8988T (cell line): ENCODE data around the gene SLC25A14.
"Not testable (repeated sequence)": the region's sequence is repeated elsewhere in the genome, so short reads cannot be mapped to it uniquely, and the experiment has no call there.

ENCODE experiments used
- DNase-seq: peaks from one replicate; pipeline ENCODE4 v3.0.0; 2011

SLC25A14 gene, protein sequence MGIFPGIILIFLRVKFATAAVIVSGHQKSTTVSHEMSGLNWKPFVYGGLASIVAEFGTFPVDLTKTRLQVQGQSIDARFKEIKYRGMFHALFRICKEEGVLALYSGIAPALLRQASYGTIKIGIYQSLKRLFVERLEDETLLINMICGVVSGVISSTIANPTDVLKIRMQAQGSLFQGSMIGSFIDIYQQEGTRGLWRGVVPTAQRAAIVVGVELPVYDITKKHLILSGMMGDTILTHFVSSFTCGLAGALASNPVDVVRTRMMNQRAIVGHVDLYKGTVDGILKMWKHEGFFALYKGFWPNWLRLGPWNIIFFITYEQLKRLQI

DNA sequence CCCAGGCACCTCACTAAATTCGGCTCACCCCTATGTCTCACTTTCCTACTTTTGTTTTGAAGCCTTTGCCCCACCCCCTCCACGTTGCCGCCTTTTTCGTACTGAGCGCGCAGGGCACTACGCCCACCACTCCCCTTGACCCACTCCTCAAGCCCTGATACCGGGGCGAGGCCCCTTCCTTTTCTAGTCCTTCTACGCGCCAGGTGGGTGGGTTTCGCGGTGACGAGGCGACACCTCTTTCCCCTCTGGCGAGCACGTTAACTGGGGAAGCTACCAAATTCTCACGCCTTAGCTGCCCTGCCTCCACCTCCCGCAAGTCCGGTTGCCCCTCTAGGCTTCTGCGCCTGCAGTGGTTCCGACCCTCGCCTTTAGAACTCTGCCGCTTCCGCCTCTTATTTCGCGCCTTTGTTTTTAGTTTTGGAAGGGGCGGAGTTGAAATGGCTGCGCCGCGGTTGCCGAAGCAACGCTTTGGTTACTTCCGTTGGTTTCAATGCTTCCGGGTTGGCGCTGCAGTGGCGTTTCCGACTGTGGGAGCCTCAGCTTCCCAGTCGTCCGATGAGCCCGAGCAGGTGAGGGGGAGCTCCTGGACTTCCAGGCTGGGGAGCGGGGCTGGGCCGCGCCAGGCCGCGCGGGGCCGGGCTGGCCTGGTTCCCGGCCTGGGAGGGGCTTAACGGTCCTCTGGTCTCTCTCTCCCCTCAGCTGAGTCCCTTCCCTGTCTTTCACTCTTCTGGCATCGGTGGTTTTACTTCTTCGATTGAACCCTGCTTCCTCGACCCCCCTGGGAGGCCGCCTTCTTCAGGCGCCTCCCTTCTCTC is at the start of gene SLC25A14:
TSS of gene SLC25A14 (plus strand) at position 512 of the 815 bp plus-strand sequence. CDS start 360 bp downstream, outside the sequence.
- no peak for DNase-seq

DNA sequence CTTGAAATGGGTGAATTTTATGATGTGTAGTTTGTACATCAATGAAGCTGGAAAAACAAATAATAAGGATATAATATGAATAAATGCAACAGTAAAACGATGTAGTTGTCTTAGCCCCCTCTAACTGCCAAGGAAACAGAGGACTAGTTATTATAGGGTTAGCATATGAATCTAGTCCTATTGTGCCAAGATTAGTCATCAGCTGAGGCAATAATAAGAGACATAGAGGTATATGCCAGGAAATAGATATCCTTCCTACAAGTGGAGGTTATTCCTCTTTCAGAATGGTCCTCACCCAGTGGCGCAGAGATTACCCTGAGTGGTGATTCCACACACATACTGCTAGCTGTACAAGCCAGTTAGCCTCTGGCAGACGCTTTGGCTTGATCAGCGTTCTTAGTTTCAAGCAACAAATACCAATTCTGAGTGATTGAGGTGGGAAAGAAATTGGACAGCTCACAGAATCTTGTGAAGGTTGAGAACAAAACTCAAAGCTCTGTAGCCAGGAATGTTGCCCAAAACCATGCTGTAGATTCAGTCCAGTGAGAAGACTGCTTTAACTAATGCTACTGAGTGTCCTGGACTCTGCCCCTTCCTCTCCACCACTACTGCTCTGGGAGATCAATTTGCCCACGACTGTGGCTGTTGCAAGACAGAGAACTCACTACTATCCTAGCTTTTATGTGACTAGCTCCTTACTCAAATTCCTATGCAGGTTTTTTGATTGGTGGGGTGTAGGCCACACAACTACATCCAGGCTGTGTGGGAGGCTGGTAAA is 44.0 kb upstream of the SLC25A14 start:
- DNase-seq, result no peak

DNA sequence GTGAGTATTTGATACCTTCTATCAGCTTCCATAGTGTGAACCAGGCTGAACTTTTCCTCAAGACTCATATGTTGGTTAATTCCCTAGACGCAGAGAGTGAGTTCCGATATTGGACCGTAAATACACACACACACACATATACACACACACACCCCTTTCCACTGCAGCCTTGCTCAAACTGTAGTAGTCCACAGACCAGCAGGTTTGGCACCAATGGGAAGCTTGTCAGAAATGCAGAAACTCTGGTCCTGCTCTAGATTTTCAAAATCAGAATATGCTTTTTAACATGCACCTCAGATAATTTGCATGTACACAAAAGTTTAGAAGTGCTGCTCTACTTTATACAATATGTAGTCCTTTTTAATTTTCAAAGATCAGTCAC is 43.4 kb upstream of the SLC25A14 start:
- no peak for DNase-seq

DNA sequence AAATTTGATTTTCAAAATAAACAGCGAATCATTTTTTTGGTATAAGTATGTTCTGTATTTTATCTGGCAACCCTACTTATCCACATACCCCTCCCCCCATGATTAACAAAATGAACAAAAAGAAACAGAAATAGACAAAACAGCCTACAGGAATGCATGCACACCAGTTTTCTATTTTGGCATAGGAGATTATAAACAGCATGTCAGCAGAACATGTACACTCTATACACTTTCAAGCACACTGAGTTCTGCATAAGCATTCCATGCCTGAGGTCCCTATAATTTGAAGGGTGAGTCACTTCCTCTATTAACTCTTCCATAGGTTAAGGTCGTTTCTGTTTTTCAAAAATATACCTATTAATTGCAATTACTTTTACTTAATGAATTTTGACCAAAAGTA is 43.0 kb upstream of the SLC25A14 start:
- no peak for DNase-seq

DNA sequence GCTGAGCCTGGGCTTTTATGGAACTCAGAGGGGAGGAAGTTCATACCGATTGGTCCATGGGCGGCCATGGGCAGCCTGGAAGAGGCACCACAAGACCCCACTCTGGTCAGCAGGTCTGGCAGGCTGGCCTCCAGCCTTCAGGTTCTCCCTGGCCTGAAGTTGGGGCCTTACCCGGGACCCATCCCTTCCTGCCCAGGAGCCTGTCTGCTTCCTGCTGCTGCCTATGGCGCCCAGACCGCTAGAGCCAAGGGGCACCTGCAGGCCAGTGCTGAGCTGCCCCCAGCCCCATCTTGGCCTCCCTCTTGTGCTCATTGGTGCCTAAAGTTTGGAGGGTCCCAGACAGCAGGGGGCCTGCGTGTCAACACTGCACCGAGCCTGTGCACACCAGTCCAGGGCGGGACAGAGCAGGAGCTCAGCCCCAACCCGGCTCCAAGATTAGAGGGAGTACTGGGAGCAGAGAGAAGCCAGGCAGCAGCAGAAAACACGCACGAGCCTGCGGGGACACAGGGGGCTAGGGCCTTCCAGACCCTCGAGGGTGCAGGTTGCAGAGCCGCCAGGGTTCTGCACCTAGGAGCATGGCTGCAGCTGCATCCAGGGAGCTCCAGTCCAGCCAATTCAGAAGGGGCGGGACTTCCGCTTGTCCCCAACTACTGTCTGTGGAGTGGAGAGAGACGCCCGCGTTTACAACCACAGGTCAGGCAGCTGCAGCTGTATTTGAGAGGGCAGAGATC is 40.3 kb upstream of the SLC25A14 start:
- no peak for DNase-seq

DNA sequence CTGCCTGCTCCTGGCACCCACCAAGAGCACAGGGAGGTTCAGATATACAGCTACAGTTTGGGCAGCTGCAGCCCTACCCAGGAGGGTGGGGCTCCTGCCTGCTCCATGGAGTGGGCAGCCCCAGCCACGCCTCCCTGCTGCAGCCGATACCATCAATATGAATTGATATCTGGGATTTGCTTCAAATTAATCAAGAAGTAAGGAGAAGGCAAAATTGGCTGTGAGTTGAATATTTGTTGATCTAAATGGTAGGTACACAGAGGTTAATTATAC is 39.8 kb upstream of the SLC25A14 start:
- no peak for DNase-seq

DNA sequence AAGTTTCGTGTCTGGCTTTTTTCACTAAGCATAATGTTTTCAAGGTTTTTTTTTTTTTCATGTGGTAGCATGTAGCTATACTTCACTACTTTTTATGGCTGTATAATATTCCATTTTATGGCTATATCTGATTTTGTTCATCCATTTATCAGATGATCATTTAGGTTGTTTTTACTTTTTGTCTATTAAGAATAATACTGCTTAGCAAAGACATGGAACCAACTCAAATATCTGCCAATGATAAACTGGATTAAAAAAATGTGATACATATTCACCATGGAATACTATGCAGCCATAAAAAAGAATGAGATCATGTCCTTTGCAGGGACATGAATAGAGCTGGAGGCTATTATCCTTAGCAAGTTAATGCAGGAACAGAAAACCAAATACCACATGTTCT is 38.3 kb upstream of the SLC25A14 start:
- DNase-seq, result no peak

DNA sequence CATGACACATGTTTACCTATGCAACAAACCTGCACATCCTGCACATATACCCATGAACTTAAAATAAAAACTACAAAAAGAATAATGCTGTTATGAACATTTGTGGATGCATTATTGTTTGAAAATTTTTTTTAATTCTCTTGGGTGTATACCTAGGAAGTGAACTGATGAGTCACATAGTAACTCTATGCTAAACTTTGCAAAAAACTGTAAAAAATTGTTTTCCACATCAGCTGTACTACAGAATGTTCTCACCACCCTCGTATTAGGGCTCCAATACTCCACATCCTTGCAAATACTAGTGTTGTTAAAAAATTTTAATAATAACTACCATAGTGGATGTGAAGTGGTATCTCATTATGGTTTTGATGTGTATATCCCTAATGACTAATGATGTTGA is 37.7 kb upstream of the SLC25A14 start:
- no peak for DNase-seq

DNA sequence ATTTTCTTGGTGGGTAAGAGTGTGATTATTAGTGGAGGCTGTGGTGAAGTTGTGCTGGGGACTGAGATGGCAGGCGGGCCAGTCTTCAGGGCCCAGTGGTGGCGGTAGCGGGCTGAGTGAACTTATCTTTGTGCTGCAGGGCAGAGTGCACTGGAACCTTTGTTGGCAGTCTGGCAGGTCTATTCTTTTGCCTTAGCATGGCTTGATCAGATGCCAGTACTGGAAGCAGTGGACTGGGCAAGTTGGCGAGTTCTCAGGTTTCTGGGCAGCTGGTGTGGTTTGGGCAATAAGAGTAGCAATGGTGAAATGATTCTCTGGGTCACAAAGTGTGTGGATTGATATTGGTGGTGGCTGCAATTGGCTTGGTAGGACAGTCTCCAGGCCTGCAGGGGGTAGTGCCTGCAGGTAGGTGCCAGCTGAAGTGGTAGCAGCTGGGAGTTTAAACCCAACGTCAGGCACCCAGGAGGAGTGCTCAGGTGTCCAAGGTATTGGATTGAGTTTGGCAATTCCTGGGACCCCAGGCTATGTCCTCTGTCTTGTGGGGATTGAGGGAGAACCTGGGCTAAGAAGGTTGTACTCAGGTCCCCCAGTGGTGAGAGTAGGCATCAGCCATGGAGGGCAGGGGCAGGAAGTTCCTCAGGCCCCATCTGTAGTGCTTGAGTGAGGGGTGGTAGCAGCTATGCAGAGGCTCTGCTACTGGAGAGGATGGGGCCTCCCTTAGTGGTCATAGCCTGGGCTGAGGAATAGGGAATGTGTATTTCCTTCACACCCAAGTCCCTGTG is 34.9 kb upstream of the SLC25A14 start:
- no peak for DNase-seq

DNA sequence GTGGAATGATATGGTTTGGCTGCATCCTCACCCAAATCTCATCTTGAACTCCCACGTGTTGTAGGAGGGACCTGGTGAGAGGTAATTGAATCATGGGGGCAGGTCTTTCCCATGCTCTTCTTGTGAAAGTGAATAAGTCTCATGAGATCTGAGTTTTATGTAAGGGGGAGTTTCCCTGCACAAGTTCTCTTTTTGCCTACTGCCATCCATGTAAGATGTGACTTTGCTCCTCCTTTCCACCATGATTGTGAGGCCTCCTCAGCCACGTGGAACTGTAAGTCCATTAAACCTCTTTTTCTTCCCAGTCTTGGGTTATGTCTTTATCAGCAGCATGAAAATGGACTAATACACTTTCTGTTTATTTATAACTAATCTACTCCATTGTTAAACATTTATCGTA is 19.8 kb upstream of the SLC25A14 start:
- DNase-seq, result not testable (repeated sequence)

DNA sequence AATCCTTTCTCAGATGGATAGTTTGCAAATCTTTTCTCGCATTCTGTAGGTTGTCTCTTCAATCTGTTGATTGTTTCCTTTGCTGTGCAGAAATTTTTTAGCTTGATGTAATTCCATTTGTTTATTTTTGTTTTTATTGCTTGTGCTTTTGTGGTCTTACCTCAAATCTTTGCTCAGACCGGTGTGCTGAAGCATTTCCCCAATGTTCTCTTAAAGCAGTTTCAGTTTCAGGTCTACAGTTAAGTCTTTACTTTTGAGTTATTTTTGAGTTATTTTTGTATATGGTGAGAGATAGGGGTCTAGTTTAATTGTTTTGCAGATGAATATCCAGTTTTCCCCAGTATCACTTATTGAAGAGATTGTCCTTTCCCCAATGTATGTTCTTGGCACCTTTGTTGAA is 18.2 kb upstream of the SLC25A14 start:
- DNase-seq, result no peak

DNA sequence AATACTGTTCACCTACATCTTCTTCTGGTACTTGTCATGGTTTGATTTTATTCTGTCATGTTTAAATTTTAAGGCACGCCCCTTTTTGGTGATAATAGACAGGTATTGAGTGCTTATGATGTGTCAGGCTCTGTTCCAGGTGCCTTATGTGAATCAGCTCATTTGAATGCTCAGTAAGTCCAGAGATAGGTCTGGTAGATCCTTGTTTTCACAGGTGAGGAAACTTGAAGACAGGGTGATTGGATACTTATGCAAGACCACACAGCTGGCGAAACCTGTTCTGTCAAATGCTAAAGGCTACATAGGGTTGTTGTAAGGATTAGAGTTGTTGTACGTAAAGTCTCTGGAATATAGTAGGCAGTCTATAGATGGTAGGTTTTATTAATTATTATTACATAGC is 9.6 kb upstream of the SLC25A14 start:
- no peak for DNase-seq

DNA sequence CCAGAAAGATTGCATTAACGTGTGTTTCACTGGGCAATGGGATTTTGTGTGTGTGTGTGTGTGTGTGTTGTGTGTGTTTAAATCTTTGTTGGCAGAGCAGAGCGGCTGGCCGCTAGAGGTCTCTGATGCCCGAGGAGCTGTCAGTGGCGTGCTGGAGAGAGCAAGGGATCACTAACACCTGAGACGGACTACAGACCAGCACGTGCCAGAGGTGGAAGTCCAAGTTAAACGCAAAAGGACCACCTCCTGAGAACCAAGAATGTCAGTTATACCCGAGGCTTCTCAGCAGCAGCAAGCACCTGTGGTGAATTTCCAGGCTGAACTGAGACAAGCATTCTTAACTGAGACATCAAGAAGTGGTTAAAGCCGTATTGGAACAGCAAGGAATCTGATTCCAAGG is 9.0 kb upstream of the SLC25A14 start:
- peak; percentile 28 for DNase-seq

DNA sequence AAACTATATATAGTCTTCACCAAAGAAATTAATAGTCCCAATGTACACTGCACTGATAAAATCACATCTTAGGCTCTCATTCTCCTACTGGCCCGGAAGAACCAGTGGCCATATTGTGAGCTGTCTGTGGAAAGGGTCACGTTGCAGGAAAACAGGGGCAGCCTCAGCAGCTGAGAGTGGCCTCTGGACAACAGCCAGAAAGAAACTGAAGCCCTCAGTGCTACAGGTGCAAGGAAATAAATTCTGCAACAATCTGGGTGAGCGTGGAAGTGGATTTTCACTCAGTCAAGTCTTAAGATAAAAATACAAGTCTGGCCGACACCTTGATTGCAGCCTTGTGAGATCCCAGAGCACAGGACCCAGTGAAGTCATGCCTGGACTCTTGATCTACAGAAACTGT is 3.2 kb upstream of the SLC25A14 start:
- DNase-seq, result no peak

DNA sequence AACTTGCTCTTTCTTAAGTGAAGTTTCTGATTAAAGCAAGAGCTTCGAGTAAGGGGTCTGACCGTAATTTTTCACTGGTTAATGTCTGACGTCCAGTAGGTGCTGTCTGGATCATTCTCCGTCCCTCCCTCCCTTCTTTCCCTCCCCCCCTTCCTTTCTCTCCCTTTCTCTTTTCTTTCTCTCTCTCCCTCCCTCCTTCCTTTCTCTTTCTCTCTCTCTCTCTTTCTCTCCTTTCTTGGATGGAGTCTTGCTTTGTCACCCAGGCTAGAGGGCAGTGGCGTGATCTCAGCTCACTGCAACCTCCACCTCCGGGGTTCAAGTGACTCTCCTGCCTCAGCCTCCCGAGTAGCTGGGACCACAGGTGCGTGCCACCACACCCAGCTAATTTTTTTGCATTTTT is 850 bp upstream of the SLC25A14 start:
- DNase-seq, result not testable (repeated sequence)

DNA sequence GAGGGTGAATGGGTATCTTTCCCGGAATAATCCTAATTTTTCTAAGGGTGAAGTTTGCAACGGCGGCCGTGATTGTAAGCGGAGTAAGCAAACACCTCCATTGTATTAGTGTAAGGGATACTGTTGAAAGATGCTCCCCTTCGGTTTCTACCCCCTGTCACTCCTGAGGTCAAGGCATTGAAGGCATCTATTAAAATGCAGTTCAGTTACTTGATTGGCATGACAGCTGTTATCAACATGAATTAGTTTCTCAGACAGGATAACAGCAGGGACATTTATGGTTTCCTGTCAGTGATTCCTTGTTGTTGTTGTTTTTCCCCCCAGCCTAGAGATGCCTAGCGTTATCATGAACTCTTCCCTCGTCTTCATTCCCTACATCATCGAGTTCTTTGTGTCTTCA is 552 bp downstream of the SLC25A14 start:
- DNase-seq, result no peak

DNA sequence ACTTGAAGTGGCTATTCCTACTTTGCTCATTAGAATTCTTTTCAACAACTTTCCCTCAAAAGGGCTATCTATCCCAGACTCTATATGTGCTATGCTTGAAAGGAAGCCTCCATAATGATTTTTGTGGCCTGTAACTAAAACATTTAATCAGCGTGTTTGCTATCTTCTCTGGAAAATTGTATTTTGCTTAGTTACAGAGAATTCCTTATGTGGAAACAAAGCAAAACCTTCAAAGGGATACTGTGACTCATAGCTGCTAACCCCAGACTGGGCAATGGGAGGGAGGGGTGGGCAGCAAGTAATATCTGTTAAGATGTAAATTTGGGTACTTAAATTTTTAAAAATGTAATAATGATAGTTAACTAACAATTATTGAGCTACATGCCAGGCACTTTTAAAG is 3.7 kb downstream of the SLC25A14 start:
- no peak for DNase-seq

DNA sequence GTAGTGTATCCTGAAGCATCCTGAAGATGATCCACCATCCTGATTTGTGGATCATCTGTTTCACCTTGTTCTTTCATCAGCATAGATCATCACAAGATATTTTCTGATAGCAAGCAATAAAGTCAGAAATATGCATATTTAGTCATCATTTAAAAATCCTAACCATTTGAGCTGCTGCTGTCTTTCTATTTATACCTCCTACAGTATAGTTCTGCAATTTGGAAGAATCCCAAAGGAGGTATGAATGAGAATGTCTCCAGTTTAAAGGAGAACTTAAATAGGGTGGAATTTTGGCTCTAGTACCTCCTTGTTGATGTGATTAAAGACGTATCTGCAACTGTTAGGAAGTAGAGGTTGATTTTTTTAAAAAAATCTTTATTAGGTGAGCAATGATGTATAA is 7.6 kb downstream of the SLC25A14 start:
- DNase-seq, result no peak

DNA sequence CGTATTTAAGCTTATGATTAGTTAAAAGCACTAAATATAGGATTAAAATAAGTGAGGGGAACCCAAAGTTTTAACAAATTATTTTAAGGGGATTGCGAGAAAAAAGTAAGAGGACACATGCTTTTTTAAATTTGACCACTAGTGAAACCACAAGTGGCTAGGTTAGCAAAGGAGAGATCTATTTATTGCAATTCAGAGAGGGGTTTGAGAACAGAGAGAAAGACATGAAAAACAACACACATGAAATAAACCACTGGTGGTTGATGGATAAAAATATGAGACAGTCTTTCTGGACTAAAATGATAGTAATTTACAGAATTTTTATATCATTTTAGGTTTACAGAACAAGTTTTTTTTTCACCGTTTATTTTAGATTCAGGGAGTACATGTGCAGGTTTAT is 11.8 kb downstream of the SLC25A14 start:
- DNase-seq, result no peak

DNA sequence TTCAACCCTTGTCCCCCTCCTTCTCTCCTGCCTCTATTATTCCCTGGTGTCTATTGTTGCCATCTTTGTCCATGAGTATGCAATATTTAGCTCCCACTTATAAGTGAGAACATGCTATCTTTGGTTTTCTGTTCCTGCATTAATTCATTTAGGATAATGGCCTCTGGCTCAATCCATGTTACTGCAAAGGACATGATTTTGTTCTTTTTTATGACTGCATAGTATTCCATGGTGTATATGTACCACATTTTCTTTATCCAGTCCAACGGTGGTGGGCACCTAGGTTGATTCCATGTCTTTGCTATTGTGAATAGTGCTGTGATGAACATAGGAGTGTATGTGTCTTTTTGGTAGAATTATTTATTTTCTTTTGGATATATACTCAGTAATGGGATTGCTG is 12.3 kb downstream of the SLC25A14 start:
- not testable (repeated sequence) for DNase-seq

DNA sequence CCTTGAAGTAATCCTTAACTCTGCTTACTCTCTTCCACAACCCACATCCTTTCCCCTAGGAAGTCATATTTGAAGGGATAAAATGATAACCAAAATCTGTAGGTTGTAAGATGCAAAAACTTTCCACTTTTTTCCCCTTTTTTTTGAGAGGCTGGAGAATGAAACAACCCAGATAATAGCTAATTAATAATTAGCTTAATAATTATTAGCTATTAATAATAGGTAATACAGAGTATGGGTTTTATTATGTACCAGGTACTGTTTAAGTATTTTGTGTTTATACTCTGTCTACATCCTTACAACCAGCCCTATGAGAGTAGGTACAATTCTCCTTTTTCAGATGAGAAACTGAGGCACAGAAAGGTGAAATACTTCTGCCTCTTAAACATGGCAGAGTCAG is 36.4 kb downstream of the SLC25A14 start:
- DNase-seq, result no peak

DNA sequence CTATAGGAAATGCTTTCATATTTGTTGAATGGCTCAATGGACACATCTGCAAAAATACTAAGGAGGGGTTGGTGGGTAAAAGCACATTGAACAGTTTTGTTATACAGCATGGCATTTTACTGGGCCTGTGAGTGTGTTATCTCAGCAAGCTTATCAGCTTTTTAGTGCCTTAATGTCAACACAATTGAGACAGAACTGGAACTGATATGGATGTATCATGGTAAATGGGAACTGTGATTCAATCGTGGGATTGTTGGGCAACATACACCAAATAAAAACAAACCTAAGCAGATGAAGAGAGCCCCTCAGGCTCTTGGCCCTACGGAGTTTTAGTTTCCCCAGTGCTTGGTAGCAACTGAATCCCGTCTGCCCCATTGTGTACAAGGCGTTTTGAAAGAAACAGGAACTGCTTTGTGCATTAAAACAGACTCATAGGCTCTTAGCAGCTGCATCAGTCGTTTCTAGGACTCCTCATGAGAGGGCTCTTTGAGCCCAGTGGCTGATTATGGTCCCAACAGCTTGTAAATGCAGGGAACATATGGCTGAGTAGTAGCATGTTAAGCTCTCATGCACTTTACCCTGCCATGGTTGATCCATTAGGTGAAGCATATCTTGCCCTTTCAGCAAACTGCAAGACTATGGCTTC is 38.4 kb downstream of the SLC25A14 start:
- no peak for DNase-seq
